K562 (cell line): ENCODE measurements around the gene DCAF7.

Experiments used
- ATF3 ChIP-seq, 2 experiments: fragments of 450-650 bp in 1 of 2; sonication (generic) in 1 of 2; formaldehyde crosslinking in 1 of 2; IDR thresholded peaks in 1 of 2; conservative IDR thresholded peaks in 1 of 2; 2 replicates each; pipeline versions ENCODE4 v1.6.1 to v1.8.1; 2016 to 2023; ENCODE audit warnings: mild to moderate bottlenecking in 2 of 2, moderate library complexity in 2 of 2, inconsistent platforms in 1 of 2, missing genetic modification reagents in 1 of 2
- BHLHE40 ChIP-seq: IDR thresholded peaks from 2 replicates; pipeline ENCODE4 v1.6.1; 2011; ENCODE audit warnings: low read length, improper control_type of control experiment
- CTCF ChIP-seq, 3 experiments: IDR thresholded peaks in 2 of 3; conservative IDR thresholded peaks in 1 of 3; 2 replicates each; pipeline ENCODE4 v1.5.1; 2011 to 2012; ENCODE audit warnings: low read length in 3 of 3, mild to moderate bottlenecking in 3 of 3, control low read depth in 2 of 3, improper control_type of control experiment in 1 of 3, inconsistent platforms in 1 of 3, low read depth in 1 of 3, mixed read lengths in 1 of 3, moderate library complexity in 1 of 3; ENCODE audit not compliant: insufficient read depth in 2 of 3
- ETS1 ChIP-seq: conservative IDR thresholded peaks from 2 replicates; pipeline ENCODE4 v1.6.1; 2011; ENCODE audit warnings: low read depth, mild to moderate bottlenecking, low read length; ENCODE audit not compliant: control insufficient read depth
- HDAC8 ChIP-seq: fragments of 450-650 bp; IDR thresholded peaks from 2 replicates; pipeline ENCODE4 v1.6.1; 2016; ENCODE audit warnings: mild to moderate bottlenecking, missing genetic modification characterization, moderate library complexity, missing compliant biosample characterization
- MED1 ChIP-seq: sonication (generic); formaldehyde crosslinking; IDR thresholded peaks from 2 replicates; pipeline ENCODE4 v1.8.1; 2023; ENCODE audit warnings: missing genetic modification reagents, borderline replicate concordance
- NFE2L1 ChIP-seq: fragments of 450-650 bp; IDR thresholded peaks from 2 replicates; pipeline ENCODE4 v1.6.1; 2016; ENCODE audit warnings: missing genetic modification characterization, low read depth, mild to moderate bottlenecking, missing compliant biosample characterization, moderate library complexity, borderline replicate concordance
- NUFIP1 ChIP-seq: fragments of 450-650 bp; IDR thresholded peaks from 2 replicates; pipeline ENCODE4 v1.6.1; 2018; ENCODE audit not compliant: partially characterized antibody
- RAD21 ChIP-seq, 2 experiments: fragments of 250-450 bp in 1 of 2; fragments of 450-650 bp in 1 of 2; sonication (Bioruptor Pico) in 1 of 2; formaldehyde crosslinking in 1 of 2; IDR thresholded peaks in 1 of 2; conservative IDR thresholded peaks in 1 of 2; 2 replicates each; pipeline versions ENCODE4 v1.4.0 to v1.8.0; 2020 to 2022; ENCODE audit warnings: mild to moderate bottlenecking in 2 of 2, moderate library complexity in 1 of 2
- RB1 ChIP-seq: fragments of 450-650 bp; IDR thresholded peaks from 2 replicates; pipeline ENCODE4 v1.6.1; 2017; ENCODE audit warnings: low read depth, mild to moderate bottlenecking
- THAP7 ChIP-seq: fragments of 250-450 bp; sonication (Bioruptor Pico); IDR thresholded peaks from 2 replicates; pipeline ENCODE4 v1.5.0; 2021
- ZBTB17 ChIP-seq: fragments of 450-650 bp; formaldehyde crosslinking; IDR thresholded peaks from 2 replicates; pipeline ENCODE4 v1.4.0; 2020; ENCODE audit warnings: mild to moderate bottlenecking

DNA sequence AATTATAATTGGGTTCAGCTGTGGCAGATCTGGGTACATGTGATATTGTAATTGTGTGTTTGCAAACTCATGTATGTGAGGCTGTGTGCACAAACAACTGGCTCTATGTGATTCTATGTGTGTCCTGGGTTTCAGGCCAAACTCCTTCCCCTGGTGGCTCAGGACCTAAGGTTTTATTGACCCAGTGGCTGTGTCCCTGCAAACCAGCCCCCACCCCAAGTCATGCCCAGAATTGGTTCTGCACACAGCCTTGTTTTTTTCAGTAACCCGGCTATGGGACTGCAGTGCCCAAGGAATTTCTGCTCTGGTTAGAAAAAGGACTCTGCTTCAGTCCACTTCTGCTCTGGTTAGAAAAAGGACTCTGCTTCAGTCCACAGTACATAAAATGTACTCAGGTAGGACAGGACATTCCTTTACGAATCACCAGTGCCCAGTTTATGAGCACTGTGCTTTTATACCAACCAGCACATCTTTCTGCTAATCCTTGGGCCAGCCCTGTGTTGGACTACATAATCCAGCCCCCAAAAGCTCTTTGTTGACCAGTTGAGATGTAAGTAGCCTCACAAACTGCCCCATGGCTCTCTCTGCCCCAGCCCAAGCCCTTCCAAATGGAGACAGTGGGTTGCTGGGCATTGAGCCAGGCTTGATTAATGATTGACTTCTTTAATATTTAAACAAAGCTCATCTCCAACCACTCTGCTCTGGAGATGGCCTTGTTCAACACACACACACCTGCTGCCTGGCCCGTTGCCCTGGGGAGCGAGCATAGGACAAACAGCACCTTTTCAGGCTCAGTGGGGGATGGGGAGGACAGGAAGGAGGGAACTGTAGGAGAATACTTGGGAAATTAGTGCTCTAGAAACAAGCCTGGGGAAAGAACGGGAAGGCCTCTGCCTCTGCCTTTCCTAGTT is 30.1 kb upstream of the DCAF7 start:
- TF ChIP-seq THAP7 (CRISPR knock-in tag): no peak
- TF ChIP-seq RB1: no peak
- TF ChIP-seq MED1 (CRISPR knock-in tag): no peak
- TF ChIP-seq BHLHE40: no peak
- TF ChIP-seq HDAC8 (tag): no peak
- TF ChIP-seq CTCF (IDR thresholded peaks at IDR 0.05 in 2 of 3, conservative IDR thresholded peaks at IDR 0.05 in 1 of 3; ENCODE audit: insufficient read depth in 2 of 3, low read depth in 1 of 3, low read length in 3 of 3): no peak
- no peak for TF ChIP-seq NUFIP1
- TF ChIP-seq ATF3 (IDR thresholded peaks at IDR 0.05): no peak
- no peak for TF ChIP-seq ATF3 (CRISPR knock-in tag; conservative IDR thresholded peaks at IDR 0.05)
- TF ChIP-seq ETS1: no peak
- TF ChIP-seq ZBTB17 (CRISPR knock-in tag): no peak
- no peak for TF ChIP-seq RAD21 (CRISPR knock-in tag; conservative IDR thresholded peaks at IDR 0.05 in 1 of 2, IDR thresholded peaks at IDR 0.05 in 1 of 2)
- no peak for TF ChIP-seq NFE2L1 (tag)
